ENCODE measurements around the gene BRSK2. TPM values are rescaled to one million over a fixed set of nuclear protein-coding genes. Genes with fewer than 3 reads are reported as not detected.
"Not testable (repeated sequence)": the region's sequence is repeated elsewhere in the genome, so short reads cannot be mapped to it uniquely, and the experiment has no call there.

The BRSK2 gene
- total RNA-seq, 1 donor from 2014 or later, result 4.0 TPM

DNA sequence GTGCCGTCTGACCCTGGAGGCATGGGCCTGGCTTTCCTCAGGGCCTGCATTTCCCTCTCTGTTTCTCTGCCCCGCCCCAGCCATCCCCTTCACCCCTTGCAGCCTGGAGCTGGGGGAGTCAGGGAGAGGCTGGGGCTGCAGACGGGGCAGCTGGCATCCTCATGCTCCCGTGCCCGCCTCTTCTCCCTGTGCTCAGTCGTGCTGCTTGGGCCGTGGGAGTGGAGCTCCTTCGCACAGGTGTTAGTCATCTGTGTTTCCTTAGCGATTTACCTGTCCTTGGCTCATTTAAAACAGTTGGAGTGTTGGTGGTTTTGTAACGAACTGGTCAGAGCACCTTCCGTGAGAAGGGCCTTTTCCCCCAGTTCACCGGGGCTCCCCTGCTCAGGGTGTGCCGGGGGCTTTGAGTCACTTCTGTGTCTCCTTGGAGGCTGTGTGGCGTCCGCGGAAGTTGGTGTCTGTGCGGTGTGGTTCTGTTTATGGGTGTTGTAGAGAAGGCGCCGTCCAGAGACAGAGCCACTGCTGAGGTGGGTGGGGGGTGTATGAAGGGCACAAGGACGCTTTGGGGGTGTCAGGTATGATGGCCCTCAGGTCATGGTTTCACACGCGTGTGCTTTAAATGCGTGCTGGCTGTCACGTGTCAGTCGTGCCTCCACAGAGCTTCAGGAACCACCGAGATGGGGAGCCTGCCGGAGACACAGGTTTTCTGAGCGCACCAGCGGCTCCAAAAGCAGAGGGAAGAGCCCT lies 19.5 kb downstream of the BRSK2 start:
- Mint-ChIP-seq H3K4me3 (ENCODE audit: unreplicated experiment) (peak overlapping the region; percentile 21), H3K27ac (ENCODE audit: unreplicated experiment) (no peak overlapping the region), H3K4me1 (ENCODE audit: unreplicated experiment) (no peaks in the 10 kb centered on the region), H3K27me3 (ENCODE audit: unreplicated experiment) (peaks cover 1% of the 10 kb centered on the region), H3K9me3 (ENCODE audit: unreplicated experiment) (no peaks in the 10 kb centered on the region), H3K36me3 (ENCODE audit: low read depth, unreplicated experiment) (peaks cover 6% of the 10 kb centered on the region)
- TF ChIP-seq, protein P1, sequence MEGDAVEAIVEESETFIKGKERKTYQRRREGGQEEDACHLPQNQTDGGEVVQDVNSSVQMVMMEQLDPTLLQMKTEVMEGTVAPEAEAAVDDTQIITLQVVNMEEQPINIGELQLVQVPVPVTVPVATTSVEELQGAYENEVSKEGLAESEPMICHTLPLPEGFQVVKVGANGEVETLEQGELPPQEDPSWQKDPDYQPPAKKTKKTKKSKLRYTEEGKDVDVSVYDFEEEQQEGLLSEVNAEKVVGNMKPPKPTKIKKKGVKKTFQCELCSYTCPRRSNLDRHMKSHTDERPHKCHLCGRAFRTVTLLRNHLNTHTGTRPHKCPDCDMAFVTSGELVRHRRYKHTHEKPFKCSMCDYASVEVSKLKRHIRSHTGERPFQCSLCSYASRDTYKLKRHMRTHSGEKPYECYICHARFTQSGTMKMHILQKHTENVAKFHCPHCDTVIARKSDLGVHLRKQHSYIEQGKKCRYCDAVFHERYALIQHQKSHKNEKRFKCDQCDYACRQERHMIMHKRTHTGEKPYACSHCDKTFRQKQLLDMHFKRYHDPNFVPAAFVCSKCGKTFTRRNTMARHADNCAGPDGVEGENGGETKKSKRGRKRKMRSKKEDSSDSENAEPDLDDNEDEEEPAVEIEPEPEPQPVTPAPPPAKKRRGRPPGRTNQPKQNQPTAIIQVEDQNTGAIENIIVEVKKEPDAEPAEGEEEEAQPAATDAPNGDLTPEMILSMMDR (IDR thresholded peaks at IDR 0.05; ENCODE audit: unreplicated experiment), result no peak
- no peak for DNase-seq (ENCODE audit: low spot score)

DNA sequence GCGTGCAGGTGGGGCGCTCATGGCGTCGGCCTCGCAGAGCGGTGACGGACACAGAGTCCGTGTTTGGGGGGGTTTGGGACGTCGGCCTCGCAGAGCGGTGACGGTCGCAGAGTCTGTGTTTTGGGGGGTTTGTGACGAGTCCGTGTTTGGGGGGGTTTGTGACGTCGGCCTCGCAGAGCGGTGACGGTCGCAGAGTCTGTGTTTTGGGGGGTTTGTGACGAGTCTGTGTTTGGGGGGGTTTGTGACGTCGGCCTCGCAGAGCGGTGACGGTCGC lies 20.1 kb downstream of the BRSK2 start:
- not testable (repeated sequence) for H3K4me1 Mint-ChIP-seq (ENCODE audit: unreplicated experiment)

DNA sequence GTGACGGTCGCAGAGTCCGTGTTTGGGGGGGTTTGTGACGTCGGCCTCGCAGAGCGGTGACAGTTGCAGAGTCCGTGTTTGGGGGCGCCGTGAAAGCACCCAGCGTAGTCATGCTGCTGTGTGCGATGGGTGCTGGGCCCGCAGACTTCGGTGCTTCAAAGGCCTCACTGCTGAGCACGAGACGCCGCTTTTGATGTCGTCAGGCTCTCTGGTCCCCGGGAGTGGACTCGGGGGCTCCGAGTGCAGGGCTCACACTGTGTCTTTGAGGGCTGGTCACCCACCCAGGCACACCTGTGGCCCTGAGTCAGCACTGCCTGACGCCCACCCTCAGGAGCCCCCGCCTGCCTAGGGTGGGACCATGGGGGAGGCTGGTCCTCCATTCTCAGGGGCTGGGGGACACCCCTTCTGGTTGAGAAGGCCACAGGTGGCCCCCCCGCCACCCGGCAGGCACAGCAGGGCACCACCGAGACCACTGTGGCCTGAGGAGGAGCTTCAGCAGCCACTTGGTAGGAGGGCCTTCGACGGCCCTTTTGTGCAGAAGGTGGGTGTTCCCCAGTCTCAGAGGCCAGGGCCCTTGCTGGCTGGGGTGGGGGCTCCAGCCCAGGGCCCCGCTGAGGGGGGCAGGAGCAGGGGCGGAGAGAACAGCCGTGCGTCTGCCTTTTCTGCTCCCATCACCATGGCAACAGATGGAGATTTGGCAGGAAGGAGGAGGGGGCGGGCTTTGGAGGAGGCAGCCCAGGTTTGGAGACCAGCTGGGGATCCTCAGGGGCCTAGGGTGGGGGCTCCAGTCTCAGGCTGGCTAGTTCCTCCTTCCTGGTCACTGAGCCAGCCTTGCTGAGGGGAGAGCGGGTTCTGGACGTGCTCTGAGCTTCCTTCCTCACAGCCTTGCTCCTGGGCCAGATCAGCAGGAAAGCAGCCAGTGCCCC lies 20.9 kb downstream of the BRSK2 start:
- peaks cover 6% of the 10 kb centered on the region for H3K36me3 Mint-ChIP-seq (ENCODE audit: low read depth, unreplicated experiment)
- no peak for DNase-seq (ENCODE audit: low spot score)
- H3K27me3 Mint-ChIP-seq (ENCODE audit: unreplicated experiment), result peaks cover 1% of the 10 kb centered on the region
- H3K4me1 Mint-ChIP-seq (ENCODE audit: unreplicated experiment), result no peaks in the 10 kb centered on the region
- TF ChIP-seq, protein P1 (IDR thresholded peaks at IDR 0.05; ENCODE audit: unreplicated experiment), result no peak
- no peak overlapping the region for H3K27ac Mint-ChIP-seq (ENCODE audit: unreplicated experiment)
- no peaks in the 10 kb centered on the region for H3K9me3 Mint-ChIP-seq (ENCODE audit: unreplicated experiment)
- no peak overlapping the region for H3K4me3 Mint-ChIP-seq (ENCODE audit: unreplicated experiment)

More for the DNA sequence above, 20.1 kb downstream of the BRSK2 start:
- not testable (repeated sequence) for DNase-seq (ENCODE audit: low spot score); H3K27me3 Mint-ChIP-seq (ENCODE audit: unreplicated experiment); H3K36me3 Mint-ChIP-seq (ENCODE audit: low read depth, unreplicated experiment); H3K27ac Mint-ChIP-seq (ENCODE audit: unreplicated experiment); H3K9me3 Mint-ChIP-seq (ENCODE audit: unreplicated experiment); H3K4me3 Mint-ChIP-seq (ENCODE audit: unreplicated experiment)

DNA sequence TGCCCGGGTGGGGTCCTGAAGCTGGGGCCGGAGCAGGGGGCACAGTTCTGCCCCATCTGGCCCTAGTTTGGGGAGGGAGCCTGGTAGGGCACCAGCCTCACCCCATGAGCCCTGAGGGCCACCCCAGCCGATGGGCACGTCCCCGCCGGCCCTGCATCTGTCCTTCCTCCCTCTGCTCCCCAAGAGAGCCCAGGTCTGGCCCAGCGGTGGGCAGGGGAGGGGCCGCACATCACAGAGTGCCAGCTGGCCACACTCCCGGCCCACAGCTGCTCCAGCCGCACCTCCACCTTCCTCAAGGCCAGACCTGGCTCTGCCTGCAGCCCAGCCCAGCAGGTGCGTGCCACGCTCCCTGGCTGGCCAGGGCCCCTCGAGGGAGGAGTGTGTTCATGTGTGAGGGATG lies 21.6 kb downstream of the BRSK2 start:
- H3K27ac Mint-ChIP-seq (ENCODE audit: unreplicated experiment), result no peak overlapping the region
- no peak for DNase-seq (ENCODE audit: low spot score)
- H3K4me1 Mint-ChIP-seq (ENCODE audit: unreplicated experiment), result no peaks in the 10 kb centered on the region
- H3K27me3 Mint-ChIP-seq (ENCODE audit: unreplicated experiment), result peaks cover 1% of the 10 kb centered on the region
- H3K36me3 Mint-ChIP-seq (ENCODE audit: low read depth, unreplicated experiment), result peaks cover 6% of the 10 kb centered on the region
- H3K9me3 Mint-ChIP-seq (ENCODE audit: unreplicated experiment), result peaks cover 6% of the 10 kb centered on the region
- H3K4me3 Mint-ChIP-seq (ENCODE audit: unreplicated experiment), result no peak overlapping the region
- TF ChIP-seq, protein P1 (IDR thresholded peaks at IDR 0.05; ENCODE audit: unreplicated experiment), result no peak

DNA sequence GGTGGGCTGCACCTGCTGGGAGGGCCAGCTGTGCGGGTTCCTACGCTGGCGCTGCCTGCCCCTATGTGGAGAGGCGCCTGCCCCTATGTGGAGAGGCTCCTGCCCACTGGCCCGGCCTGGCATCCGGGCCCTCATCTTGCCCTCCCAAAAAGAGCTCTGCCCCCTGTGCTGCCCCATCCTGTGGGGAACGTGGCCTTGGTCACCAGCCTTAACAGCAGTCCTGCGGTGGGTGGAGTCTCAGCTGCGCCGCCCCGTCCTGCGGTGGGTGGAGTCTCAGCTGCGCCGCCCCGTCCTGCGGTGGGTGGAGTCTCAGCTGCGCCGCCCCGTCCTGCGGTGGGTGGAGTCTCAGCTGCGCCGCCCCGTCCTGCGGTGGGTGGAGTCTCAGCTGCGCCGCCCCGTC lies 22.0 kb downstream of the BRSK2 start:
- not testable (repeated sequence) for H3K36me3 Mint-ChIP-seq (ENCODE audit: low read depth, unreplicated experiment); H3K4me1 Mint-ChIP-seq (ENCODE audit: unreplicated experiment); H3K4me3 Mint-ChIP-seq (ENCODE audit: unreplicated experiment)

More for the DNA sequence above, 22.0 kb downstream of the BRSK2 start:
- DNase-seq (ENCODE audit: low spot score); H3K27me3 Mint-ChIP-seq (ENCODE audit: unreplicated experiment); H3K9me3 Mint-ChIP-seq (ENCODE audit: unreplicated experiment); H3K27ac Mint-ChIP-seq (ENCODE audit: unreplicated experiment): not testable (repeated sequence)
